SK-N-SH treated with all-trans-retinoic acid at 6 μM for 48 hours (cell line): ENCODE results near the gene PEX10.

Source experiments
- BACH2 ChIP-seq: fragments of 250-450 bp; sonication (Bioruptor Pico); IDR thresholded peaks from 2 replicates; pipeline ENCODE4 v1.9.0; 2021; ENCODE audit warnings: mild to moderate bottlenecking, borderline replicate concordance
- CSDC2 ChIP-seq: fragments of 250-450 bp; sonication (Bioruptor Pico); IDR thresholded peaks from 2 replicates; pipeline ENCODE4 v1.5.0; 2020; ENCODE audit warnings: mild to moderate bottlenecking, moderate library complexity
- CSRNP3 ChIP-seq: fragments of 250-450 bp; sonication (Bioruptor Pico); IDR thresholded peaks from 2 replicates; pipeline ENCODE4 v1.5.1; 2021; ENCODE audit warnings: mild to moderate bottlenecking, moderate library complexity
- ESRRG ChIP-seq: fragments of 250-450 bp; sonication (Bioruptor Pico); IDR thresholded peaks from 2 replicates; pipeline ENCODE4 v1.6.1; 2021; ENCODE audit warnings: mild to moderate bottlenecking
- OSR1 ChIP-seq: fragments of 250-450 bp; sonication (Bioruptor Pico); IDR thresholded peaks from 2 replicates; pipeline ENCODE4 v1.8.0; 2022; ENCODE audit warnings: moderate library complexity, mild to moderate bottlenecking, inconsistent platforms
- PATZ1 ChIP-seq: fragments of 250-450 bp; sonication (Bioruptor Pico); IDR thresholded peaks from 2 replicates; pipeline ENCODE4 v1.8.0; 2020; ENCODE audit warnings: mild to moderate bottlenecking, moderate library complexity, borderline replicate concordance
- POU6F1 ChIP-seq: fragments of 250-450 bp; sonication (Bioruptor Pico); IDR thresholded peaks from 2 replicates; pipeline ENCODE4 v1.8.0; 2021; ENCODE audit warnings: low read depth, mild to moderate bottlenecking, moderate library complexity, borderline replicate concordance
- RARB ChIP-seq: fragments of 250-450 bp; sonication (Bioruptor Pico); IDR thresholded peaks from 2 replicates; pipeline ENCODE4 v1.8.0; 2021; ENCODE audit warnings: mild to moderate bottlenecking, moderate library complexity
- TSHZ2 ChIP-seq: fragments of 250-450 bp; sonication (Bioruptor Pico); IDR thresholded peaks from 2 replicates; pipeline ENCODE4 v1.5.0; 2020; ENCODE audit warnings: mild to moderate bottlenecking, moderate library complexity
- ZFP3 ChIP-seq: fragments of 250-450 bp; sonication (Bioruptor Pico); IDR thresholded peaks from 2 replicates; pipeline ENCODE4 v1.5.0; 2020; ENCODE audit warnings: mild to moderate bottlenecking, moderate library complexity
- ZFP30 ChIP-seq: fragments of 450-650 bp; formaldehyde crosslinking; IDR thresholded peaks from 2 replicates; pipeline ENCODE4 v1.5.0; 2022; ENCODE audit warnings: mild to moderate bottlenecking, moderate library complexity
- ZNF70 ChIP-seq: fragments of 450-650 bp; formaldehyde crosslinking; IDR thresholded peaks from 2 replicates; pipeline ENCODE4 v1.5.0; 2020; ENCODE audit warnings: mild to moderate bottlenecking, moderate library complexity
- ZNF8 ChIP-seq: fragments of 450-650 bp; formaldehyde crosslinking; IDR thresholded peaks from 2 replicates; pipeline ENCODE4 v1.5.0; 2020; ENCODE audit warnings: mild to moderate bottlenecking, moderate library complexity

GRCh38 chr1:2402420-2402819, 9.9 kb downstream of the PEX10 start:
- TF ChIP-seq BACH2 (CRISPR knock-in tag) (no peak), ZNF70 (CRISPR knock-in tag) (no peak), PATZ1 (no peak), RARB (no peak), ZFP3 (CRISPR knock-in tag) (no peak), CSRNP3 (CRISPR knock-in tag) (no peak), CSDC2 (CRISPR knock-in tag) (no peak), POU6F1 (CRISPR knock-in tag) (no peak), ESRRG (CRISPR knock-in tag) (no peak), ZFP30 (CRISPR knock-in tag) (no peak), TSHZ2 (no peak), OSR1 (CRISPR knock-in tag) (no peak), ZNF8 (no peak)
